ENCODE data around the gene NUP205. TPM values are rescaled to one million over a fixed set of nuclear protein-coding genes. Genes with fewer than 3 reads are reported as not detected.
"Not testable (repeated sequence)": the region's sequence is repeated elsewhere in the genome, so short reads cannot be mapped to it uniquely, and the experiment has no call there.

Gene NUP205
- total RNA-seq, 1 donor = 36.9 TPM

GRCh38 chr7:135666156-135666555 lies 108.4 kb downstream of the NUP205 start:
- no peak for DNase-seq (ENCODE audit: low read depth in 2 of 3, low spot score in 2 of 3)

- peak in 1 of 3 donors; percentile 54 for DNase-seq (ENCODE audit: low read depth in 2 of 3, low spot score in 2 of 3)
Observed at GRCh38 chr7:135666846-135667245, 109.1 kb downstream of the NUP205 start.

GRCh38 chr7:135667626-135668025 lies 109.9 kb downstream of the NUP205 start:
- not testable (repeated sequence) for DNase-seq (ENCODE audit: low read depth in 2 of 3, low spot score in 2 of 3)

DNA sequence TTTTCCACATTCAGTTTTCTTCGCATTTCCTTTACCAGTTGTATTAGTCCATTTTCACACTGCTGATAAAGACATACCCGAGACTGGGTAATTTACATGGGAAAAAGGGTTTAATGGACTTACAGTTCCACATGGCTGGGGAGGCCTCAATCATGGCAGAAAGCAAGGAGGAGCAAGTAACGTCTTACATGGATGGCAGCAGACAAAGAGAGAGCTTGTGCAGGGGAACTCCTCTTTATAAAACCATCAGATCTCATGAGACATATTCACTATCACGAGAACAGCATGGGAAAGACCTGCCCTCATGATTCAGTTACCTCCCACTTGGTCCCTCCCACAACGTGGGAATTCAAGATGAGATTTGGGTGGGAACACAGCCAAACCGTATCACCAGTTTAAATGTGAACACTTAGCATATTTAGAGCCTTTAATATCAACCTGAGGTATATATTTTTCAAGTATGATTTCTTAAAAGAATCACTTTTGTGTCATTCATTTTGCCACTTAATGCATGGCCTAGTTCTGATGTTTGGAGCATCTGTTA lies 111.2 kb downstream of the NUP205 start:
- DNase-seq (ENCODE audit: low read depth in 2 of 3, low spot score in 2 of 3) = not testable (repeated sequence)

GRCh38 chr7:135669774-135670173 lies 112.1 kb downstream of the NUP205 start:
- DNase-seq (ENCODE audit: low read depth in 2 of 3, low spot score in 2 of 3) = no peak

GRCh38 chr7:135670179-135670578 lies 112.5 kb downstream of the NUP205 start:
- DNase-seq (ENCODE audit: low read depth in 2 of 3, low spot score in 2 of 3) = no peak

GRCh38 chr7:135672560-135673359 lies 115.0 kb downstream of the NUP205 start:
- DNase-seq (ENCODE audit: low read depth in 2 of 3, low spot score in 2 of 3) = peak in 1 of 3 donors; percentile 66

GRCh38 chr7:135673360-135673706 lies 115.6 kb downstream of the NUP205 start:
- peak in 1 of 3 donors; percentile 43 for DNase-seq (ENCODE audit: low read depth in 2 of 3, low spot score in 2 of 3)

GRCh38 chr7:135678612-135679575 lies 121.2 kb downstream of the NUP205 start:
- no peak for DNase-seq (ENCODE audit: low read depth in 2 of 3, low spot score in 2 of 3)

DNA sequence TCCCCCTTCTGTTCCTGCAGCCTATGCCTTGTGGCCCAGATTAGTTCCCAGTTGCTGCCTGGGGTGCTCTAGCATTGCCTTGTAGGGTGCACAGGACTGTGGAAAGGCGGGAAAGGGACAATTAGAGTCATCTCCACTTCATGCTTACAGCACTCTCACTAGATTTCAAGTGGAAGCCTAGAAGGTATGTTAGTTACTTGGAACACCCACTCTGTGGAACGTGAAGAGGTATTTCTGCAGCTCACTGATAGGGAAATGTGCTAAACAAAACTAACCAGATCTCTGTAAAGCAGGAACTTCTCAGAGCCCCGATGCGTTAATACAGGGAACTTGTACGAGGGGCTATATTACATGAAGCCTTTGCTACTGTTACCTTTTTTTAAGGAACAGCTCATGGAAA lies 124.0 kb downstream of the NUP205 start:
- DNase-seq (ENCODE audit: low read depth in 2 of 3, low spot score in 2 of 3) = no peak

DNA sequence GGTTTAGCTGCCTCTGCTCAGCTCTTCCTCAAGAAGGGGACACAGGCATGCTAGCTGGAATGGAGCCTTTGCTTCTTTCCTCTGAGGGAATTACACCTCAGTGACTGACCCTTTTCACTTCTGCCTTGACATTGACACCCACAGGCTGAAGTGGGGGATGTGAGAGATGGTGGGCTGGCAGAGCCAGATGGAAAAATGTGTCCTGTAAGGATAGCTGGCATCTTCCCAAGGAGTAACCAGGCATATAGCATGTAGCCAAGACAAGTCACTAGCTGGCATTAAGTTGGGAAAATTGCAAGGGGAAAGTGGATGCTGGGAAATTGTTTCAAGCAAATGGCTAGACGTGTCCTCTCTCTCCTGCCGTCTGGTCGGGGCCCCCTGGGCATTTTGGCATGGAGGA lies 124.5 kb downstream of the NUP205 start:
- no peak for DNase-seq (ENCODE audit: low read depth in 2 of 3, low spot score in 2 of 3)

- DNase-seq (ENCODE audit: low read depth in 2 of 3, low spot score in 2 of 3) = no peak
Observed at GRCh38 chr7:135683609-135684008, 125.9 kb downstream of the NUP205 start.

- DNase-seq (ENCODE audit: low read depth in 2 of 3, low spot score in 2 of 3) = no peak
Observed at GRCh38 chr7:135684136-135684535, 126.4 kb downstream of the NUP205 start.

GRCh38 chr7:135684699-135685098 lies 127.0 kb downstream of the NUP205 start:
- DNase-seq (ENCODE audit: low read depth in 2 of 3, low spot score in 2 of 3) = no peak

DNA sequence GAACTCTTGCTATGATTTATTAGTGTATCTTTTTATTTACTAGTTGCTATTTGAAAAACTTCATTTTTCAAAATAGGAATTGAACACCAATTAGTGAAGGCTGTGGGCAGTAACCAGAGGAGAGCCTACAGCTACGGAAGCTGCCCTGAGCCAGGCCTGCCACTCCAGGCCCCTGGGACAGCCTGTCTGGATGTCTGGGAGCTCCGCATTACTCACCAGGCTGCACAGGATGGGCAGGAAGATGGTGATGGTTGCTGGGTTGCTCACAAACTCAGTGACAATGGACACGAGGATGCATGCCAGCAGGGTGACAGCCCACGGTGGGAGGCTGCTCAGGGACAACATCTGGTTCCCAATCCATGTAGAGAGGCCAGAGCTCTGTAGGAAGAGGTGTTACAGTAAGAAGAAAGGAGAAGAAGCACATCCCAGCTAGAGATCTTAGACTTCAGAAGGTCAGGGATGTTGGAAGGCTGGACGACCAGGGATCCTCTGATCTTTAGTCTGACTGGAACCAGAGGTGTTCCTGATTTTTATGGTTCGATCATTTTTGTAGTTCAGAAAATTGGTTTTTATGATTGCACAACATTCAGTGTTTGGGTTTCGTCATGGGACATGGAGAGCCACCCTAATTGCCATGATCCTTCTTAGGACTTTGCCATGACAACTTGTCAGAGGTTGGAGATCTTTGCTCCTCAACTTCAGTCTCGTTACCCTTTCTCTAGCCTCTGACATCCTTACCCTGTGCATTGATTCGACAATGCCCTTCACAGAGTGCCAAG lies 127.8 kb downstream of the NUP205 start:
- DNase-seq (ENCODE audit: low read depth in 2 of 3, low spot score in 2 of 3) = no peak

DNA sequence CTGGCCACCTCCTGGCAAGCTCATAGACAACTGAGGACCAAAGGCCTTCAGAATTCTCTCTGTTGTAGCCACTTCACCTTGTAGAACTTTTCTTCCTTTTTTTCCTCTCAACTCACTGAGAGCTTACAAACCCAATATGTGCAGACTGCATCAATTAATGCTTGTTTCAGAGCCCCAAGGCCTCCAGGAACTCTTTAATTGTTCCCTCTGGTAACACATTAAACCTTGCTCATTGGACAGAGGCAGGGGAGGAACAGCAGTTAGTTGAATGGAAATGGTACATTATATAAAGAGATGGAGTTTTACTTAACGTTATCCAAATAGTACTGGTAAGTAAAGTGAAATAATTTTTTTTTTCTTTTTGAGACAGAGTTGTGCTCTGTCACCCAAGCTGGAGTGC lies 129.7 kb downstream of the NUP205 start:
- no peak for DNase-seq (ENCODE audit: low read depth in 2 of 3, low spot score in 2 of 3)

DNA sequence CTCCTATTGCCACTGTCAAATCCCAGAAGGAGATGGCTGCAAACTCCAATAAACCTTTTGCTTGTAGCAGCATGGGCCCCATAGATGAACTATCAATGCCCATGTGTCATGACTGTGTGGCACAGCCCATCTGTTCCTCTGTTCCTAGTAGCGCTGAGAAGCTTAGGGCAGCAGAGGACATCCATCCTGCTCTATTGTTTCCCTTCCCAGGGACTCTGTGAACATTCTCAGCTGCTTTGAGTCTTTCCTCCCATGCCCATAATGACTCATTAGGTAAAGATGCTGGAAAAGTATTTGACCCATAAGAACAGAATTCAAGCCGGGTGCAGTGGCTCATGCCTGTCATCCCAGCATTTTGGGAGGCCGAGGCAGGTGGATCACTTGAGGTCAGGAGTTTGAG lies 132.8 kb downstream of the NUP205 start:
- DNase-seq (ENCODE audit: low read depth in 2 of 3, low spot score in 2 of 3) = no peak

GRCh38 chr7:135692055-135692454 lies 134.3 kb downstream of the NUP205 start:
- DNase-seq (ENCODE audit: low read depth in 2 of 3, low spot score in 2 of 3) = no peak

DNA sequence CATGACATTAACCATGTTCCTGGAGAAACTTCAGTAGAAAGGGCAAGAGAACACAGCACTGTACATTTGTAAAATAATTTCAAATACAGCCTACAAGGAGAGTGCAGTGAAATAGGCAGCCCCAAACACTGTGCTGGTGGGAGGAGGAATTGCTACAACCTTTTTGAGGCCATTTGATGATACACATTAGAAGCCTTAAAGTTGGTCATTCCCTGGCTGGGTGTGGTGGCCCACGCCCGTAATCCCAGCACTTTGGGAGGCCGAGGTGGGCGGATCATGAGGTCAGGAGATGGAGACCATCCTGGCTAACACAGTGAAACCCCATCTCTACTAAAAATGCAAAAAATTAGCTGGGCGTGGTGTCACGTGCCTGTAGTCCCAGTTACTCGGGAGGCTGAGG lies 134.9 kb downstream of the NUP205 start:
- not testable (repeated sequence) for DNase-seq (ENCODE audit: low read depth in 2 of 3, low spot score in 2 of 3)

DNA sequence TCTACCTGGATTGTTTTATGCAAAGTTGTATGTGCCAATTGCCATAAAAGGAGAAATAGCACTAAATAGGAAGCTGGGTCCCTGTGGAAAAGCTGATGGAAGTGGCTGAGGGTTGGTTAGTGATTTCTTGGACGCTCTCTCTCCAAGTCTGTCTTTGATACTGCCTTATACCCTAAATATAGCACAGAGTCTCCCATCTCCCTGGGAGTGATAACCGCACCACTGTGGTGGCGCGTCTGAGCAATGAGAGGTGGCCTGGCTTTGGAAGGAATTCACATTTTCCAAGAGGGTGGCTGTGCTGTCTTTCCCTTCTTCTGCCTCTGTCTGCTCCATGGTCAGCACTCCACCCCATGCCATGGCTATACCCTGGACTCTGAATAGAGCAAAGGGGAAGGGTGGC lies 135.8 kb downstream of the NUP205 start:
- DNase-seq (ENCODE audit: low read depth in 2 of 3, low spot score in 2 of 3) = no peak
